ENCODE results near the gene RTN4RL2.

RTN4RL2 gene

DNA sequence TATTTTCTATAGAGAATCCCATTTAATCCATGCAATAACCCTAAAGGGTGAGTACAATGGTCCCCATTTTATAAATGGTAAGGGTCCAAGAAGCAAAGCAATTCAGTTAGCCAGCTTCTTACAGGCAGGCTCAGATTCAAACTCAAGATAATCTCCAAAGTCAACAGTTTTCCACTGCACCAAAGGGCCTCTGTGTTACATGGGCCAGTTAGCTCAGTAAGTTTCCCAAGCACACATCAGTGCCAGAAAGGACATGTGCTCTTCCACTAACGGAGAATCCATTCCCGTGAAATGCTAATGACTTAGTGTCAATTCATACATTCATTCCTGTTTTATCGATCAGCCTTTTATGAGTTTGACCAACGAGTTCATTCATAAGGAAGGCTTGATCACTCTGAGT is 44.2 kb downstream of the RTN4RL2 start:
- H3K9ac ChIP-seq (ENCODE audit: low read length): no peak overlapping the region
- no peak overlapping the region for H3K27ac ChIP-seq (ENCODE audit: low read depth, low read length)
- H3K4me1 ChIP-seq (ENCODE audit: control insufficient read depth, insufficient read depth, low read length): peaks cover 5% of the 10 kb centered on the region
- no peak overlapping the region for H3K4me3 ChIP-seq (ENCODE audit: low read length)
- H3K27me3 ChIP-seq (ENCODE audit: control insufficient read depth, insufficient read depth, low read length): no peaks in the 10 kb centered on the region
- no peaks in the 10 kb centered on the region for H3K36me3 ChIP-seq (ENCODE audit: control insufficient read depth, insufficient read depth, low read length)

- Histone ChIP-seq H3K9ac (ENCODE audit: low read length) (no peak overlapping the region), H3K27me3 (ENCODE audit: control insufficient read depth, insufficient read depth, low read length) (no peaks in the 10 kb centered on the region), H3K27ac (ENCODE audit: low read depth, low read length) (no peak overlapping the region), H3K4me1 (ENCODE audit: control insufficient read depth, insufficient read depth, low read length) (no peaks in the 10 kb centered on the region), H3K4me3 (ENCODE audit: low read length) (no peak overlapping the region), H3K36me3 (ENCODE audit: control insufficient read depth, insufficient read depth, low read length) (no peaks in the 10 kb centered on the region)
These were observed 46.2 kb downstream of the RTN4RL2 start for GRCh38 chr11:57506522-57506921.

GRCh38 chr11:57508341-57509170 is 48.2 kb downstream of the RTN4RL2 start:
- Histone ChIP-seq H3K4me3 (ENCODE audit: low read length) (no peak overlapping the region), H3K9ac (ENCODE audit: low read length) (no peak overlapping the region), H3K27ac (ENCODE audit: low read depth, low read length) (no peak overlapping the region), H3K36me3 (ENCODE audit: control insufficient read depth, insufficient read depth, low read length) (no peaks in the 10 kb centered on the region), H3K4me1 (ENCODE audit: control insufficient read depth, insufficient read depth, low read length) (no peaks in the 10 kb centered on the region), H3K27me3 (ENCODE audit: control insufficient read depth, insufficient read depth, low read length) (no peaks in the 10 kb centered on the region)

- Histone ChIP-seq H3K36me3 (ENCODE audit: control insufficient read depth, insufficient read depth, low read length) (no peaks in the 10 kb centered on the region), H3K27me3 (ENCODE audit: control insufficient read depth, insufficient read depth, low read length) (no peaks in the 10 kb centered on the region), H3K27ac (ENCODE audit: low read depth, low read length) (no peak overlapping the region), H3K4me1 (ENCODE audit: control insufficient read depth, insufficient read depth, low read length) (peaks cover 4% of the 10 kb centered on the region), H3K4me3 (ENCODE audit: low read length) (no peak overlapping the region), H3K9ac (ENCODE audit: low read length) (no peak overlapping the region)
These were observed 51.6 kb downstream of the RTN4RL2 start for GRCh38 chr11:57511741-57512430.

- no peaks in the 10 kb centered on the region for H3K27me3 ChIP-seq (ENCODE audit: control insufficient read depth, insufficient read depth, low read length)
- no peak overlapping the region for H3K9ac ChIP-seq (ENCODE audit: low read length)
- H3K27ac ChIP-seq (ENCODE audit: low read depth, low read length): no peak overlapping the region
- peaks cover 4% of the 10 kb centered on the region for H3K4me1 ChIP-seq (ENCODE audit: control insufficient read depth, insufficient read depth, low read length)
- H3K36me3 ChIP-seq (ENCODE audit: control insufficient read depth, insufficient read depth, low read length): no peaks in the 10 kb centered on the region
- no peak overlapping the region for H3K4me3 ChIP-seq (ENCODE audit: low read length)
These were observed 52.5 kb downstream of the RTN4RL2 start for GRCh38 chr11:57512646-57513451.

DNA sequence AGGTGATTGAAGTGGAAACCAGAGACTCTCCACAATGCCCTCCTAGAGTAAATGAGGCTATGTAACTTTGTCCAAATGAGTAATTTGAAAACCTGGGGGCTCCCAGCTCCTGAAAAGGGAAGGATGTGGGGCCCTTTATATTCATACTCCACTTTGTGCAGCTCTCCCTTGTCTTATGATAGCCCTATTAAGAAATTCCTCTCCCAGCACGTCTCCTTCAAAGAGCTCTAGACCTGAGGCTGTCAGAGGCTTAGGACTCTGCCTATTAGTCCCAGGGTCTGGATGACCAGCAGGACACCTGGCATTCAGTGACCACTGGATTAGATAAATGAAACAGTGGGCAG is 53.1 kb downstream of the RTN4RL2 start:
- H3K27me3 ChIP-seq (ENCODE audit: control insufficient read depth, insufficient read depth, low read length): no peaks in the 10 kb centered on the region
- no peaks in the 10 kb centered on the region for H3K36me3 ChIP-seq (ENCODE audit: control insufficient read depth, insufficient read depth, low read length)
- peaks cover 4% of the 10 kb centered on the region for H3K4me1 ChIP-seq (ENCODE audit: control insufficient read depth, insufficient read depth, low read length)
- no peak overlapping the region for H3K9ac ChIP-seq (ENCODE audit: low read length)
- no peak overlapping the region for H3K4me3 ChIP-seq (ENCODE audit: low read length)
- H3K27ac ChIP-seq (ENCODE audit: low read depth, low read length): no peak overlapping the region

DNA sequence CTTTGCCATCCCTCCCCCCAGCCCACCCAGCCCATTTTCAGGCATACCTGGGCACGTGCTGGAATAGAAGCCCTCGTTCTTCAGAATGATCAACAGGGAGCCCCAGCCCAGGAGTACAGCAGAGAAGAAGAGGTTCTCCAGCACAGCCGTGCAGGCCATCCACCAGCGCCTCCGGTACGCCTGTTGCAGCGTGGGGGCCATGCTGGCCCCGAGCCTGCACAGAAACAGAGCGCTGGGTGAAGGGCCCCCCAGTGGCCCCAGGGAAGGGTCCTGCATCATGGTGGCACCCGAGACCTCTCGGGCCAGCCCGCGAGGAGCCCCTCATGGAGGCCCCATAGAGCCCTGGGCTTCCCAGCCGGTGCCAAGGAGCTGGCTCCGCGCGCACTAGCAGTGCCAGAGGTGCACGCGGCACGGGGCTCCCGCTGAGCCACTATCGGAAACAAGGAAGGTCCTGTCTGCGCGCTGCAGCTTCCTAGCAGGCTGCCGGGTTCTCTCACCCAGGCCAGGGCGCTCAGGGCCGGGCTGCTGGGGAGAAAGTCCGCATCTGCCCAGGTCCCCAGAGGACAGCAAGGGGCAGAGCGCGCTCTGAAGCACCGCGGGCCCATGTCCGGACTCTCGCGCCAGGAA is 53.7 kb downstream of the RTN4RL2 start:
- Histone ChIP-seq H3K4me1 (ENCODE audit: control insufficient read depth, insufficient read depth, low read length) (peaks cover 4% of the 10 kb centered on the region), H3K9ac (ENCODE audit: low read length) (peak overlapping the region; percentile 4), H3K27ac (ENCODE audit: low read depth, low read length) (peak overlapping the region; percentile 29), H3K4me3 (ENCODE audit: low read length) (peak overlapping the region; percentile 88), H3K36me3 (ENCODE audit: control insufficient read depth, insufficient read depth, low read length) (no peaks in the 10 kb centered on the region), H3K27me3 (ENCODE audit: control insufficient read depth, insufficient read depth, low read length) (no peaks in the 10 kb centered on the region)

DNA sequence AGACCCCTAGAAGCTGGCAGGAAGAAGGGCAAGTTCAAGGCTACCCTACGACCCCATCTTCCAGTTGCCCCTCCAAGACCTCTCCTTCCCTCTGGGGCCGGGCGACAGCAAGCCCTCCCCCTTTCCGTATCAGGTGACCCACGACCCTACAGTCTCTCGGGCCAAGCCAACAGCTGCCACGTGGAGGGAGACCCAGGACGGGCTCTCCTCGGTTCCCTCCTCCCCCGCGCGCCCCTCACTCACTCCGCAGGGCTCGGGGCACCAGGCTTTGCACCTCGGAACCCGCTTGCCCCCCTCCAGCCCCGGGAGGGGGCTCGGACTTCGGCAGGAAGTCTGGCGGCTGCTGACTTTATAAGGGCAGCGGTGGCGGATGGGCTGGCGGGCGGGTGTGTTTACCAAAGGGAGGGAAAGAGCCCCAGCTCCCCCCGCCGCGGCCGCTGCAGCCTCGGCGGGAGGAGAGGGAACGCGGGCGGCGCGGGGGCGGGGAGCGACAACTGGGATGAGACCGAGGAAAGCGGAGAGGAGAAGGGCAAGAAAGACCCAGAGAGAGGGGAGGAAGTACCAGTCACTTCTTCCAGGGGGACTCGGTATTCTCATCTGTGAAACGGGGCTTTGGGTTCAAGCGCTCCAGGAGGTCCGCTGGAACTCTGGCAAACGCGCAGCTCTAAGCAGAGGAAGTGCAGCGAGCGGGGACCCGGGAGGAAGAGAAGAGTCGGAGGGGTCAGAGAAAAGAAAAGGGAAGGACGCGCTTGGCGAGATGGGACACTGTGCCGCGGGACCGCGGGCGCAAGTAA is 54.4 kb downstream of the RTN4RL2 start:
- H3K9ac ChIP-seq (ENCODE audit: low read length): peak overlapping the region; percentile 19
- H3K27ac ChIP-seq (ENCODE audit: low read depth, low read length): peak overlapping the region; percentile 29
- no peaks in the 10 kb centered on the region for H3K36me3 ChIP-seq (ENCODE audit: control insufficient read depth, insufficient read depth, low read length)
- no peaks in the 10 kb centered on the region for H3K27me3 ChIP-seq (ENCODE audit: control insufficient read depth, insufficient read depth, low read length)
- peaks cover 4% of the 10 kb centered on the region for H3K4me1 ChIP-seq (ENCODE audit: control insufficient read depth, insufficient read depth, low read length)
- peak overlapping the region; percentile 88 for H3K4me3 ChIP-seq (ENCODE audit: low read length)

DNA sequence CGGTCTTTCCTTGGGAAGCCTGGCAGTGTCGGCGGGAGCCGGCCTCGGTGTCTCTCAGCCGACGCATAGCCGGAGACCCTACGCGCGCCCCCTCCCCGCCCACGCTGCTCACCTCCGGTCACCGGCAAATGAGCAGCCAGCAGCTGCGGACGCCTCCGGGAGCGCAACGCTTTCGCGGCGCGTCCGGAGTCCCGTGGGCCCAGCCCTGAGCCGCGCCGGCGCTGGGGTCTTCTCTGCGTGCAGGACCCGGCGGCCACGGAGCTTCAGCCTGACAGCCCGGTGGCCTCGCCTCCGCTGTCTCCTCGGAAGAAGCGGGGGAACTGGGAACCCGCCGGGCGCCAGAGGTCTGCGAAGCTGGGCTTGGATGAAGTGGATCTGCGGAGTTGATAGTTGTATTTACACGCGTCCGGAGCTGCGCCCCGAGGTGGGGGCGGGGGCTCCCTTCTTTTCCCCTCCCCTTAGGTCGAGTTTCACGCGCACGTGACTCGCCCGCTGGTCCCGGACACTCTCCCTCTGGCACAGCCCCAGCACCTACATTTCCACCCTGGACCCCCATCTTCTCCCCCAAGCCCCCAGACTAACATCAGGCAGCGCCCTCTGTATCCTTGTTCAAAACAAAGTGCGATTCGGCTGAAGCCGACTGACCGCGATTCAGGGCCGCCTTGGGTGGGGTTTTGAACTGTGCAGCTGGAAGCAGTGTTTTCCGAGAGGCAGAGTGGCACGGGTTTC is 55.2 kb downstream of the RTN4RL2 start, which contains the start of gene SLC43A1:
SLC43A1 (minus strand) TSS at position 371 of the 729 bp plus-strand sequence. CDS start 1,591 bp downstream, outside the sequence.
- no peaks in the 10 kb centered on the region for H3K27me3 ChIP-seq (ENCODE audit: control insufficient read depth, insufficient read depth, low read length)
- H3K36me3 ChIP-seq (ENCODE audit: control insufficient read depth, insufficient read depth, low read length): no peaks in the 10 kb centered on the region
- peaks cover 4% of the 10 kb centered on the region for H3K4me1 ChIP-seq (ENCODE audit: control insufficient read depth, insufficient read depth, low read length)
- peak within 1 kb of the TSS; percentile 88 for H3K4me3 ChIP-seq (ENCODE audit: low read length)
- peak within 1 kb of the TSS; percentile 24 for H3K9ac ChIP-seq (ENCODE audit: low read length)
- H3K27ac ChIP-seq (ENCODE audit: low read depth, low read length): peak within 1 kb of the TSS; percentile 35

GRCh38 chr11:57516061-57516443 is 55.7 kb downstream of the RTN4RL2 start:
- Histone ChIP-seq H3K4me1 (ENCODE audit: control insufficient read depth, insufficient read depth, low read length) (peaks cover 4% of the 10 kb centered on the region), H3K9ac (ENCODE audit: low read length) (no peak overlapping the region), H3K27ac (ENCODE audit: low read depth, low read length) (peak overlapping the region; percentile 35), H3K4me3 (ENCODE audit: low read length) (peak overlapping the region; percentile 88), H3K36me3 (ENCODE audit: control insufficient read depth, insufficient read depth, low read length) (no peaks in the 10 kb centered on the region), H3K27me3 (ENCODE audit: control insufficient read depth, insufficient read depth, low read length) (no peaks in the 10 kb centered on the region)

DNA sequence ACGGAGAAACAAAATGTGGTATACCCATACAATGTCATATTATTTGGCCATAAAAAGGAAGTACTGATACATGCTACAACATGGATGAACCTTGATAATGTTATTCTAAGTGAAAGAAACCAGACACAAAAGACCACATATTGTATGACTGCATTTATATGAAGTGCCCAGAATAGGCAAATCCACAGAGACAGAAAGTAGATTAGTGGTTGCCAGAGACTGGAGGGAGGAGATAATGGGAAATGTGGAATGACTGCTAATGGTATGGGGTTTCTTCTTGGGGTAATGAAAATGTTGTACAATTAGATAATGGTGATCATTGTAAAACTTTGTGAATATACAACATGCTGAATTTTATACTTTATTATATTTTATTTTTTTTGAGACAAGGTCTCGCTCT is 60.8 kb downstream of the RTN4RL2 start:
- no peak overlapping the region for H3K9ac ChIP-seq (ENCODE audit: low read length)
- H3K27me3 ChIP-seq (ENCODE audit: control insufficient read depth, insufficient read depth, low read length): no peaks in the 10 kb centered on the region
- H3K4me1 ChIP-seq (ENCODE audit: control insufficient read depth, insufficient read depth, low read length): peaks cover under 1% of the 10 kb centered on the region
- H3K36me3 ChIP-seq (ENCODE audit: control insufficient read depth, insufficient read depth, low read length): no peaks in the 10 kb centered on the region
- no peak overlapping the region for H3K4me3 ChIP-seq (ENCODE audit: low read length)
- H3K27ac ChIP-seq (ENCODE audit: low read depth, low read length): no peak overlapping the region

All from rectal smooth muscle tissue (tissue), 1 donor.